HG02840 (cell line): ENCODE measurements around the gene EFCAB12.
A peak's percentile ranks its signal among the peaks of the same experiment; 100 is the strongest.

ENCODE experiments used
- ATAC-seq: cut with Tn5 transposase; IDR thresholded peaks from one replicate; pipeline ENCODE4 v1.9.1; 2021; ENCODE audit warnings: mild to moderate bottlenecking, moderate library complexity, moderate number of reproducible peaks; ENCODE audit not compliant: unreplicated experiment, low FRiP score

Gene EFCAB12

DNA sequence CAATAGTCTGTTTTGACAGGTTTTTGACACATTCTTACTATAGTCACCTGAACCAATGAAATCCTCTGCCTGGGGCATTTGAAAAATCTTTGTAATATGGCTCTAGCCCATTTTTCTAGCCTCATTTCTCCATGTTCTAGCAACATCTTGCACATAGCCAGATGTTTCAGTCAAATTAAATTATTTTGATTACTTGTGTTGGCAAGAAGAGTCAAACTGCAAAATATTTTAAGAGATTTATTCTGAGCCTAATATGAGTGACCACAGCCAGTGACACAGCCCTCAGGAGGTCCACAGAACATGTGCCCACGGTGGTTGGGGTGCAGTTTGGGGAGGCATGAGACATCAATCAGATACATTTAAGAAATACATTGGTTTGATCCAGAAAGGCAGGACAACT, 18.5 kb upstream of the EFCAB12 start:
- ATAC-seq = no peak

DNA sequence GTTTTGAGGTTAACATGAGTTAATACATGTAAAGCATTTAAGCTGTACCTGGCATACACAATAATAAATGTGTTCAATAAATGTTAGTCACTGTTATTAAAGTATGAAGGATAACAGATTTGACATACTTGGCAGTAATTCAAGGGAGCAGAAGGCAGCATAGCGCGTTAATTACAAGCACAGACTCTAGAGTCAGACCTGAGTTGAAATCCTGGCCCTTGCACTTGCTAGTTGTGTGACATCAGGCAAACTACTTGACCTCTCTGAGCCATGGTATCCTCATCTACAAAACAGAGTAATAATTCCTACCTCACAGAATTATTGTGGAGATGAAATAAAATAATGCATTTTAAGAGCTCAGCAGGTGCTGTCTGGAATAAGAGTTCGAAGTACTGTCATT, 17.0 kb upstream of the EFCAB12 start:
- no peak for ATAC-seq

DNA sequence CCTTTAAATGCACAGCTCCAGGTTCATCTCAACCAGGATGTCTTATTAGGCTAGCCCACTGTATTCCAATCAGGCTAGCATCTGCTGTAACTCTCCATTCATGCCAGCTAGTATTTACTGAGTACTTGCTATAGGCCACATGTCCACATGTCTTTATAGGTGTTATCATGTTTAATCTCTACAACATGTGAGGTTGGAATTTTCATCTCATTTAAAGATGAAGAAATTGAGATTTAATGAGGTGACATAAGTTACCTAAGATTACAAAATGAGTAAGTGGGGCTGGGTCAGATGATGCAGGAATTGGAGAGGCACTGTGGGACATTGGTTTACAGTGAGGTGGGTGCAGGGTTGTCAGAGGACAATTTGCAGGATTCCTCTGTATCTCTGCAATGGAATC, 14.5 kb upstream of the EFCAB12 start:
- ATAC-seq = no peak

DNA sequence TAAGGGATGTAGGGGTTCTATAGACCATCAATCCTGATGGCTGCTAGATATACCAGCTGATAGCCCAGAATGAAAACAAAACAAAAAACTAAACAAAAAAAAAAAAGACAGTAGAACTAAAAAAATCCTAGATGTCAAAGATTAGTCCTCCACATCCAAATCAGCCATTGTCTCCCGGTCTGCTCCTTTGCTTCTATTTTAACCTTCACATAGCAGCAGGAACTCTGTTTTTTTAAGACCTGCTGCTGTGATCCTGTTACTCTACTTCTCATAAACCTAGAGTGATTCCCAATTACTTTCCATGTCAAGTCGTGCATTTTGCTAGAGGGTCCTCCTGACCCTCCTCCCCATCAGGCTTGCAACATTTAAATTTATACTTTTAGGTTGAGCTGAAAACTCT, 14.1 kb upstream of the EFCAB12 start:
- ATAC-seq = no peak

DNA sequence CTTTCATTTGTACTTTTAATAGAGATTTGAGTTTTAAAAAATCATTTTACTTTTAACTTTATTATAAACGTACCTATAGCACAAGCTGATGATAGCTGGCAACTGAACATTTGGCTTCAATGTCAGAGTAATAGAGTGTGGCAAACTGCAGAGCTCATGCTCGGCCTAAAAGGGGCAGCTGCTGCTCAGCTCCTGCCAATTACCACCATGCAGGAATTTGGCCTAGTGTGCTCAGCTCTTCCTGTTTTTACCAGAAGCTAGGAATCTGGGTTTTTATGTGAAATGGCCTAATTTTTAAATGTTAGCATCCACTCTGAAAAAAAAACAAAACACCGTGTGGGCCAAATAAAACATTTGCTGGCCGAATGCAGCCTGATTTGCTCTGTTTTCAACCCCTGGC, 13.3 kb upstream of the EFCAB12 start:
- no peak for ATAC-seq

DNA sequence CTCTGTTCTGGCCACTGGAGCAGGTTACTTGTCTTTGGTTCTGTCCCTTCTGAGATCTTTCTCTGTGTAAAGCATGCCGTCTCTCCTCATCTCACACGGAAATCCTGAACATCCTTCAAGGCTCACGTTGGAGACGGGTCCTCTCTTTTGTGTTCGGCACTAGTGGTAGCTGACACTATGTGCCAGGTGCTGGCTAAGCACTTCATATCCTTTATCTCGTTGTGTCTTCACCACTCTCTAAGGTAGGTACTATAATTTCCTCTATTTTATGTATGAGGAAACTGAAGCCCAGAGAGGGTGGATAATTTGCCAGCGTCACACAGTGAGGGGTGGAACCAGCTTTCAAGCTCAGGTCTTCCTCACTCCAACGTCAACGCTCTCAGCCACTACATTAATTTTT, 12.8 kb upstream of the EFCAB12 start:
- ATAC-seq = no peak

DNA sequence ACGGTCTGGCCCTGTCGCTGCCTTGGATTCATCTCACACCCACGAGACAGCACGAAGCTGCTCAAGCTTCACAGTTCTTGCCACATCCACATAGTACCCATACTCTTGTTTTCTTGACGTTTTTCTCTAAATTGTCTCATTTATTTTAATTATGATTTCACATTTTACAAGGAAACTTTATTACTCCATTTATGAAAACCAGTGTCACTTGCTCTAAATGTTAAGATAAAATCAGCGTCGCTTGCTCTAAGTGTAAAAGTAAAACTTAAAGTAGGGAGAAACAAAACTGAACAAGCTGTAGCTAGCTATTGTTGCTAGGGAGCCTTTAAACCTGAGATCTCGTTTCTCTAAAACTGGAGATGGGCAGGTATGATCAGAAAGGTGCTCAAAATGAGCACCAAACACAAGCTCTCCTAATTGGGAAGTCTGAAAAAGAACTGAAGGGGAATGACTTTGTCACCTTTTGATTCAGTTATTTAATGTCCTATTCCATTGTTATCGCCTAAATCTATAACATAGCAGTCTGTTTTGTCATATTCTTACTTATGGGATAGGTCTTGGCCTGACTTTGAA, 12.3 kb upstream of the EFCAB12 start:
- ATAC-seq = no peak

DNA sequence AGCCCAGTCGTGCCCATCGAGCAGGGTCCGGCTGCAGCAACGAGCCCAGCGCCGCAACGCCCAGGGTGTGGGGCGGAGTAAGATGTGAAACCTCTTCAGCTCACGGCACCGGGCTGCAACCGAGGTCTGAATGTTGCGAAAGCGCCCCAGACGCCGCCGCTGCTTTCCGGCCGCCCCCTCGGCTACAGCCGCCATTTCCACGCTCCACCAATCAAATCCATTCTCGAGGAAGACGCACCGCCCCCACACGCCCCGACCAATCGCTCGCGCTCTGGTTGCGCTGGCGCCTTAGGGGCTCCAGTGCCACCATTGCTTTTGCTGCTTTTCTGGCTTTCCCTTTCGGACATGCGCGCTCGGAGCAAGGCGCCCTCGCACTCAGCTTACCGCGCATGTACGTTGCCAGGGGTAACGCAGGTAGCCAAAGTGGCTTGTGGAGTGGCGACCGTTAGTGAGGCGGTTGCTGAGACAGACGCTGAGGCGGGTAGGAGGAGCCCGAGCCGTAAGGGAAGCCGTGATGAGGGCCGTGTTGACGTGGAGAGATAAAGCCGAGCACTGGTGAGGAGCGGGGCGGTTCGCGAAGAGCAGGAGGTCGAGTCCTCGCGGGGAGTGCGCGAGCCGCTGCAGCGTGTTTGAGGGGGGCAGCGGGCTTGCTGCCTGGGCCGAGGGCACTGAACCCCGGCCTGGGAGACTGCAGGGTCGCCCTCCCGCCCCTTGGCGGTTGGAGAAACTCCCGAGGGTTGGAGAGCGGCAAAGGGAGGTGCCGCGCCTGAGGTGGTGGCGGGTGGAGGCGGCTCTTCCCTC, 11.6 kb upstream of the EFCAB12 start, which contains the start of the genes IFT122 and MBD4:
TSS of gene IFT122 (plus strand) at position 408 of the 801 bp plus-strand sequence. CDS start at position 515, 107 bp downstream.
TSS of gene MBD4 (minus strand) at position 132 of the 801 bp plus-strand sequence. CDS start at position 17, 115 bp downstream.
- ATAC-seq = peak; percentile 90

DNA sequence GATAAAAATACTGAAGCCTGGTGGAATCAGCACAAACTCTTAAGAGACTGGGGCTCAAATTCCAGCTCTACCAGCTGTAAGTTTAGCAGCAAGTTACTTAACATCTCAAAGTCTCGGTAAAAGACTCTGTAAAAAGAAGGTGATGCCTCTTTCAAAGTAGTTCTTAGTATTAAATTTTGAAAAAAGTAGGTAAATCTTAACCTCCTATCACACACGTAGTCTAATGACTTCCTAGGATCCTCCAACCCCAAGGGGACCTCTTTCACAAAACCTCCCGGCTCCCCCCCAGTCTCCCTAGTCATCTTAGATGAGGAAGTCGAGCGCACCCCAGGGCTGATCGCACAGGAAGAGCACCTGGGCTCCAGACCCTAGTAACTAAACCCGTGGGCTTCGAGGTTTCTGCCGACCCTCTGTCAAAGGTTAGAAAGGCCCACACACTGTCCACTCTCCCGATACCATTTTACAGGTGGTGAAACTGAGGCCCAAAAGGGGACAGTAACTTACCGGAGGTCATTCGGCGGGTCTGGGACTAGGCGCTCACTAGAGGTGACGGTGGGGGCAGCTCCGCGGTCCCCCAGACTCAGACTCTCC, 10.9 kb upstream of the EFCAB12 start:
- peak; percentile 19 for ATAC-seq

DNA sequence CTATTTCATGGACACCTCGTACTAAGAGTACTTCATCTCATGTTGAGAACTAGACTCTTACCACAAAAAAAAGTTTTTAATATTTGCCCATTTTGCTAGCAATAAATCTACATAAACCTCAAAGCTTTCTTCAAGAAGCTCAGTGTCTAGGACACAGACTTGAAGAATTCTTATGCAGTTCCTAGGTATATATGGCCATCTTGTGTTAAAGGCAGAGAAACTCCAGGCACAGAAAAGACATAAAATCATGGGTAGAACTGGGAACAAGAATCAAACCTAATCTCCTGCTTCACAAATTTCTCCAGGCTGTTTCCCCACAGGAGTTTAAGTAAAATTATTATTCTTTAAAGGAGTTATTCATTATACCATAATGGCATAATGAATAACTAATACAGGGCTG, 6.9 kb upstream of the EFCAB12 start:
- ATAC-seq = no peak

DNA sequence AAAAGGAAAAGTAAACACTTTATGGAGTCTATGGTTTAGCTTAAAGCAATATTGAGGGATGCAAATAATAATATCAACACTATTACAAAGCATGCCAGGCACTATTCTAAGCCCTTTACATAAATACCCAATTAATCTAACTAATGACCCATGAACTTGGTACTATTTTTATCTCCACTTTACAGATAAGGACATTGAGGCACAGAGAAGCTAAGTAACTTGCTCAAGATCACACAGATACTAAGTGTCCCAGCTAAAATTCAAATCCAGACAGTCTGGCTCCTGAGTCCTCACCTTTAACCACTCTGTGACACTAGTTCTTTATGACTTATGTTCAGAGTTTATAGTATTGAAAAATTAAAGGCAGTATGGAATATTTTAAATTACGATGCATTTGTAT, 5.7 kb upstream of the EFCAB12 start:
- ATAC-seq = no peak

DNA sequence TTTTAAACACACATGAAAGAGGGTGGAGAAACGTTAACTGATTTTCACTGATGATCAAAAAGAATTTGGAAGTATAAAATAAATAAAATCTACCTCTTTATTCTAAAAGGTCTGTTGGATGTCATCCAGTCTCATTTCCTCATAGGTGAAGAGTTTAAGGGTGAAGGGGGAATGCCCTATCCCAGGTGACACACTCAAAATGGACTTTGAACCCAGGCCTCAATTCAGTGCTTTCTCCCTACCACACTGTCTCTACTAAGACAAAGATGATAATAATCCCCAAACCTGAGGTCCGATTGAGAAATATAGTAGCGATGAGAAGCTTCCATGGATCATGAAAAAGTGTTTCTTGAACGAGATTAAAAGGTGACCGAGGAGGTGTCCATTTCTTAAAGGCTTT, 5.1 kb upstream of the EFCAB12 start:
- ATAC-seq = no peak

DNA sequence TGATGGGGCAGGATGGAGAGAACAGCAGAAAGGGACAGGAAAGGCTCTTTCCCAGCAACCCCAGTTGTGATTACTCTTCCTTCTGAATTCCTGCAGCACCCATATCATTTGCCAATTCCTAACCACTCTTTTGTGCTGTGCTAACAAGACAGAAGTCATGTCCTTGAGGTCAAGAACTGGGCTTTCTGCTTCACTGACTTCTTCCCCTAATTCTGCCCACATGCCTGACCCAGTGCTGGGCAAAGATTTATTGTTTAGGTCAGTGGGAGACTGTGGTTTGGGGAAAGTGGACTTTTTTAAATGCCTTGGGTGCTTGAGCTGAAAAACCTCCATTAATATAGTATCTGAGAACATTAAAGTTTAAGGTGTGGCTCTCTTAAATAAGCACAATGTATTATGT, 4.2 kb upstream of the EFCAB12 start:
- no peak for ATAC-seq

DNA sequence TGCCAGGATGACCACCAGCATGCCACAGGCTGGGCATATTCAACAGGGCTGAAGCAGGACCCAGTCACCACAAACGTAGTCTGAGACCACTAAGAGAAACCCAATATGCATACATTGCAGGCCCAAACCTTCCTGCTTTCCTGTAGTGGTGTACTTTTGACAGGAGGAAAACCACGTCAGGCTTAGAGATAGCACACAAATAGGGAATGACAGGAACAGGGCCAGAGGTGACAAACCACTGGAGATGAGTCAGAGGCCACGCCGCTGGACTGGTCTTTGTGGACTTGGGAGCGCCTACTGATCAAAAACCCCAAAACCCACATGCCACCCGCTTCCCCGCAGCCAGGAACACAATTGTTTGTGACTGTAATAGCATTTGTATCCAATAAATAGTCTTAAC, 3.6 kb upstream of the EFCAB12 start:
- ATAC-seq = no peak

DNA sequence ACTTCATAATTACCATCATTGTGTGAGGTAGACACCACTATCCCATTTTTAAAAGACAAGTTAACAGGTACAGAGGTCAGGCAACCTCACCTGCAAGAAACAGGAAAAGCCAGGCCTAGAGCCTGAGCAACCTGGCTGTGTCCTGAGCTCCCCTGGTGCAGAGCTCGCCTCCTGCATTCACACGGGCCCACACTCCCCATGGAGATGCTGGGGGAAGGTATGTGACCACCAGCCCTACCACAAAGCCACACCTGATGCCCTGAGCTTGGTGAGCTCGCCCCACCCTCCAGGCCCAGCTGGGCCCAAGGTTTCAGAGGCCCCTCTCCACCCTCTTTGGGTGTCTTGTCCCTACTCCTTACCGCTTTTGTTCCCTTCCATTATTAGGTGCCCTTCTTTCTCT, 1.2 kb upstream of the EFCAB12 start:
- ATAC-seq = no peak

DNA sequence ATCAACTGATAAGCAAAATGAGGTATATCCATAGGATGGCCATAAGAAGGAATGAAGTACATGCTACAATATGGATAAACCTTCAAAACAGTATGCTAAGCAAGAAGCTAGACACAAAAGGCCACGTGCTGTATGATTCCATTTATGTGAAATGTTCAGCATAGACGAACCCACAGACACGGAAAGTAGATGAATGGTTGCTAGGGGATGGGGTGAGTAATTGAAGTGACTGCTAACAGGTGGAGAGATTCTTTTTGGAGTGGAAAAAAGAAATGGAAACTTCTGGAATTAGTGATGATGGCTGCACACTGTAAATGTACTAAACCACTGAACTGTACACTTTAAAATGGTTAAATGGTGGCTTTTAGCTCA, 630 bp upstream of the EFCAB12 start:
- no peak for ATAC-seq

DNA sequence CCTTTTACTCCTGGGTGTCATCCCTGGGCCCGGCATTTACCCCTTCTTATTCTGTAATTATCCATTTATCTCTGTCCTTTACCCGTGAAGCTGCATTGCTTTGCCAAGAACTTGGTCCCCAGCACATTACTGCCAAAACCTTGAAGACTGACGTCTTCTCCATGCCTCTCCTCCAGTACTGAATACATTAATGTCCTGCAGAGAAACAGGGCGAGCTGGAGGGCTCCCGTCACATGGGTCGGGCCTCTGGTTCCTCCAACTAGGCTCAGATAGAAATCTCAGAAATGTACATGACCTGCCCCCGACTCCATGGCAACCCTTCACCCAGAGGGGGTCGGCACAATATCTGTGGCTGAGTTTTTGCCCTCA, 445 bp downstream of the EFCAB12 start:
- no peak for ATAC-seq

DNA sequence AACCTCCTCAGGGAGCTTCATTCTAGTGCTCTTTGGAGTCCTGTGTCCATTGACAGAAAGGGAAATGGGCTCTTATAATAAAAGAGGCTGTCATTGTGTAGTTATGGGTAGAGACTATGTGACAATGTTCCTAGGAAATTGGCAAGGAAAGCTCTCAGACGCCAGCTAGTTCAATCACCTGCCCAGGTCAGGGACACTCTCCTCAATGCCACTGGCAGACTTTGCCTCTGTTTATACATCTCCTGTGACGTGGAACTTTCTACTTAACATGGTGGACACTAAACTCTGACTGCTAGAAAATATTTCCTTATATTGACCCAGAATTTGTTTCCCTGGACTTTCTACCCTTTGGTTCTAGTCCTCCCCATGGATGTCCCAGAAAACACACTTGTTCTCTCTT, 2.8 kb downstream of the EFCAB12 start:
- no peak for ATAC-seq

DNA sequence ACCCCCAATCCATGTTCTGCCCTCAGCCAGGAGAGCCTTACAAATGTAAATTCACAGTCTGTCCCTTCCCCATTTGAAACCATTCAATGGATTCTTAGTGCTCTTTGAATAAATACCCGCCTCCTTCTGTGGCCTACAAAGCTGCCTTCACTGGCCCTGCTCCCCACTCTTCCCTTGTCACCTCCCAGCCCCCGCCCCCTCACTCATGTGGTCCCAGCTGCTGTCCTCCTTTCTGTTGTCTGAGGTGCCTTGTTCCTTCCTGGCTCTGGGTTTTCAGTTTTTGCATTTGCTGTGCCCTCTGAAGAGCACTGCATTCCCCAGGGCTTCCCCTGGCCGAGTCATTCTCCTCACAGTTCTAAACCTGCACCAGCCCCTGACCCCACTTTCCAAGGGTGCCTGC, 3.2 kb downstream of the EFCAB12 start:
- no peak for ATAC-seq

DNA sequence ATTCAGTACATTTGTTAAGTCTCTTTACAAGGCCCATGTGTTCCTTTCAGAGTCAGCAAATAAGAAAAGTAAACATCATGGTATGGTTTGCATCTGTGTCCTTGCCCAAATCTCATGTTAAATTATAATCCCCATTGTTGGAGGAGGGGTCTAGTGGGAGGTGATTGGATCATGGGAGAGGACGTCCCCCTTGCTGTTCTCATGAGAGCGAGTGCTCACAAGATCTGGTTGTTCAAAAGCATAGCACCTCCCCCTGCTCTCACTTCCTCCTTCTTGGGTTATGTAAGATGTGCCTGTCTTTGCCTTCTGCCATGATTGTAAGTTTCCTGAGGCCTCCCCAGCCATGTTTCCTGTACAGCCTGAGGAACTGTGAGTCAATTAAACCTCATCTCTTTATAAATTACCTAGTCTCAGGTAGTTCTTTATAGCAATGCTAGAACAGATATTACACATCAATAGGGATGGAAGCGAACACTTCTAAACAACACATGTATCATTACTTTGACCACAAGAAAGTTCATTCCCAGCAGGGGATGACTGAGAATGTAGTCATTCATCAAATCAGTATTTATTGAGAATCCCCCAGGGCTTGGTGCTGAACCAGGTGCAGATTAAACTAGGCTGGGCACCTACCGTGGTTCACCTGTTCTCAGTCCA, 4.1 kb downstream of the EFCAB12 start:
- no peak for ATAC-seq

DNA sequence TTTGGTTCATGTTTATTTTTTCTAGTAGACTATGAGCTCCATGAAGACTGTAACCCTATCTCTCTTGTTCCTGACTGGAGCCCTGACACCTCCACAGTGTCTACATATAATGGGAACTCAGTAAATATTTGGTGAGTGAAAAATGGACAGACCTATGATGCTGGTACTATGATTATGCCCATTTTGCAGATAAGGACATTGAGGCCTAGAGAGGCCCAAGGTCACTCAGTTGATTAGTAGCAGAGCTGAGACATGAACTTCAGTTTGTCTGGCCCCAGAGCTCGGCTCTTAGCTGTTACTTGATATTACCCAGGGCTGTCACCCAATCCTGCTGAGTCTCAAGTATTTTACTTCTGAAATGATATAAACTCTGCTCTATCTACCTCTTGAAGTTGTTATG, 5.5 kb downstream of the EFCAB12 start:
- no peak for ATAC-seq
